ENCODE measurements around the gene GTF3C5.

The GTF3C5 gene

GRCh38 chr9:133005957-133006356 lies 24.8 kb upstream of the GTF3C5 start:
- no peak overlapping the region for H3K4me3 ChIP-seq (ENCODE audit: low read length)
- TF ChIP-seq CTCF (conservative IDR thresholded peaks at IDR 0.05; ENCODE audit: low read length), result no peak
- DNase-seq (ENCODE audit: low read depth), result no peak

- no peak for TF ChIP-seq CTCF (conservative IDR thresholded peaks at IDR 0.05; ENCODE audit: low read length)
- no peak for DNase-seq (ENCODE audit: low read depth)
- H3K4me3 ChIP-seq (ENCODE audit: low read length), result no peak overlapping the region
Observed at GRCh38 chr9:133006731-133007352, 24.0 kb upstream of the GTF3C5 start.

GRCh38 chr9:133008406-133008805 lies 22.4 kb upstream of the GTF3C5 start:
- no peak overlapping the region for H3K4me3 ChIP-seq (ENCODE audit: low read length)

GRCh38 chr9:133008824-133009223 lies 22.0 kb upstream of the GTF3C5 start:
- DNase-seq (ENCODE audit: low read depth), result no peak
- TF ChIP-seq CTCF (conservative IDR thresholded peaks at IDR 0.05; ENCODE audit: low read length), result no peak
- no peak overlapping the region for H3K4me3 ChIP-seq (ENCODE audit: low read length)

More at GRCh38 chr9:133008406-133008805, 22.4 kb upstream of the GTF3C5 start:
- no peak for DNase-seq (ENCODE audit: low read depth)
- no peak for TF ChIP-seq CTCF (conservative IDR thresholded peaks at IDR 0.05; ENCODE audit: low read length)

GRCh38 chr9:133009906-133010582 lies 20.8 kb upstream of the GTF3C5 start:
- no peak for TF ChIP-seq CTCF (conservative IDR thresholded peaks at IDR 0.05; ENCODE audit: low read length)
- no peak for DNase-seq (ENCODE audit: low read depth)
- no peak overlapping the region for H3K4me3 ChIP-seq (ENCODE audit: low read length)

- TF ChIP-seq CTCF (conservative IDR thresholded peaks at IDR 0.05; ENCODE audit: low read length), result no peak
- DNase-seq (ENCODE audit: low read depth), result no peak
- no peak overlapping the region for H3K4me3 ChIP-seq (ENCODE audit: low read length)
Observed at GRCh38 chr9:133014696-133015095, 16.1 kb upstream of the GTF3C5 start.
